SKM-1 treated with dmso at 0.1 percent for 144 hours (cell line): Measurements from ENCODE around the gene ARMC6.
"Not testable (repeated sequence)": the region's sequence is repeated elsewhere in the genome, so short reads cannot be mapped to it uniquely, and the experiment has no call there.

Experiments
- DNase-seq: peaks from one replicate; lab custom pipeline; 2025; ENCODE audit not compliant: unreplicated experiment; lab: John Stamatoyannopoulos, UW

Gene ARMC6

GRCh38 chr19:19074196-19074882 is 40.9 kb downstream of the ARMC6 start:
- no peak for DNase-seq

- no peak for DNase-seq
Measured at GRCh38 chr19:19075126-19075525, 41.7 kb downstream of the ARMC6 start.

GRCh38 chr19:19076476-19076875 is 43.1 kb downstream of the ARMC6 start:
- no peak for DNase-seq

GRCh38 chr19:19077103-19077502 is 43.7 kb downstream of the ARMC6 start:
- no peak for DNase-seq

- DNase-seq: no peak
Measured at GRCh38 chr19:19078801-19079200, 45.4 kb downstream of the ARMC6 start.

- no peak for DNase-seq
Measured at GRCh38 chr19:19079571-19079970, 46.2 kb downstream of the ARMC6 start.

GRCh38 chr19:19081642-19082151 is 48.3 kb downstream of the ARMC6 start:
- no peak for DNase-seq

GRCh38 chr19:19083413-19084178 is 50.2 kb downstream of the ARMC6 start:
- DNase-seq: no peak

- DNase-seq: no peak
Measured at GRCh38 chr19:19087676-19088075, 54.3 kb downstream of the ARMC6 start.

- no peak for DNase-seq
Measured at GRCh38 chr19:19094513-19094912, 61.1 kb downstream of the ARMC6 start.

- no peak for DNase-seq
Measured at GRCh38 chr19:19095691-19096090, 62.3 kb downstream of the ARMC6 start.

GRCh38 chr19:19096641-19097627 is 63.5 kb downstream of the ARMC6 start:
- DNase-seq: no peak

- no peak for DNase-seq
Measured at GRCh38 chr19:19098084-19098702, 64.8 kb downstream of the ARMC6 start.

- DNase-seq: no peak
Measured at GRCh38 chr19:19098703-19099632, 65.6 kb downstream of the ARMC6 start.

GRCh38 chr19:19101540-19101939 is 68.1 kb downstream of the ARMC6 start:
- no peak for DNase-seq

GRCh38 chr19:19102566-19102965 is 69.2 kb downstream of the ARMC6 start:
- not testable (repeated sequence) for DNase-seq

- DNase-seq: no peak
Measured at GRCh38 chr19:19103167-19103566, 69.8 kb downstream of the ARMC6 start.

GRCh38 chr19:19105365-19106055 is 72.1 kb downstream of the ARMC6 start:
- DNase-seq: no peak

GRCh38 chr19:19106056-19106551 is 72.7 kb downstream of the ARMC6 start:
- DNase-seq: no peak
